Breast epithelium (tissue), 3 donors: ENCODE measurements around the gene MKI67.

Source experiments
- CTCF ChIP-seq, 3 donors: fragments of 450-650 bp; IDR thresholded peaks; one replicate each; pipeline ENCODE4 v1.5.1; 2016 to 2017; ENCODE audit warnings: antibody characterized with exemption in 3 of 3, mild to moderate bottlenecking in 3 of 3, moderate library complexity in 3 of 3
- POLR2A ChIP-seq: fragments of 450-650 bp; IDR thresholded peaks from one replicate; pipeline ENCODE4 v1.6.1; 2016; ENCODE audit warnings: antibody characterized with exemption, mild to moderate bottlenecking, moderate library complexity
- POLR2AphosphoS5 ChIP-seq, 3 donors: sonication (generic); formaldehyde crosslinking; IDR thresholded peaks; one replicate each; pipeline ENCODE4 v1.6.1; 2017; ENCODE audit warnings: antibody characterized with exemption in 3 of 3

- TF ChIP-seq POLR2A: no peak
- no peak for TF ChIP-seq CTCF (IDR thresholded peaks at IDR 0.05)
- no peak for TF ChIP-seq POLR2AphosphoS5 (IDR thresholded peaks at IDR 0.05)
These were observed 58.4 kb downstream of the MKI67 start for GRCh38 chr10:128067691-128068397.
